ENCODE data around the gene CMAS. TPM values are rescaled to one million over a fixed set of nuclear protein-coding genes. Genes with fewer than 3 reads are reported as not detected.

CMAS gene
- total RNA-seq: 33.2 and 37.7 TPM in 2 replicates

GRCh38 chr12:22046090-22046967 is at the start of gene CMAS:
CMAS (plus strand) TSS chr12:22046218; CDS start chr12:22046304, 86 bp downstream.

Other genes with a start within 250 kb of the CMAS start
- under 0.01 and 0.16 TPM in 2 replicates for gene ABCC9, start 104.8 kb upstream of the CMAS start, total RNA-seq